Loucy (cell line): ENCODE data around the gene SCYGR8.

Source experiments
- H2AFZ ChIP-seq: fragments of 200-600 bp; sonication (generic); 2 replicates; pipeline ENCODE4 v1.6.0; 2016; ENCODE audit warnings: antibody characterized with exemption, mild to moderate bottlenecking, low read length, moderate library complexity
- H3F3A ChIP-seq: fragments of 200-600 bp; 2 replicates; pipeline ENCODE4 v1.6.0; 2016; ENCODE audit warnings: antibody characterized with exemption, low read depth, mild to moderate bottlenecking
- H3K27me3 ChIP-seq: fragments of 200-600 bp; sonication (generic); 2 replicates; pipeline ENCODE4 v1.6.1; 2014; ENCODE audit warnings: low read length, mild to moderate bottlenecking; ENCODE audit not compliant: insufficient read depth, poor library complexity, severe bottlenecking
- H3K36me3 ChIP-seq: fragments of 200-600 bp; sonication (generic); 2 replicates; pipeline ENCODE4 v1.6.1; 2016; ENCODE audit warnings: low read length; ENCODE audit not compliant: insufficient read depth
- H3K4me1 ChIP-seq: fragments of 200-600 bp; sonication (generic); 2 replicates; pipeline ENCODE4 v1.5.1; 2014; ENCODE audit warnings: low read length, mild to moderate bottlenecking; ENCODE audit not compliant: insufficient read depth, poor library complexity, severe bottlenecking
- H3K4me2 ChIP-seq: fragments of 200-600 bp; sonication (generic); 2 replicates; pipeline ENCODE4 v1.6.0; 2014; ENCODE audit warnings: antibody characterized with exemption, low read length, low read depth, mild to moderate bottlenecking; ENCODE audit not compliant: poor library complexity, severe bottlenecking
- H3K4me3 ChIP-seq: fragments of 200-600 bp; sonication (generic); 2 replicates; pipeline ENCODE4 v1.5.1; 2014; ENCODE audit warnings: low read length, mild to moderate bottlenecking, mixed read lengths; ENCODE audit not compliant: poor library complexity, severe bottlenecking
- H3K79me2 ChIP-seq: fragments of 200-600 bp; sonication (generic); 2 replicates; pipeline ENCODE4 v1.6.1; 2014; ENCODE audit warnings: low read length; ENCODE audit not compliant: insufficient read depth
- H3K9ac ChIP-seq: fragments of 200-600 bp; sonication (generic); 2 replicates; pipeline ENCODE4 v1.6.0; 2014; ENCODE audit warnings: mild to moderate bottlenecking, low read depth, low read length, moderate library complexity; ENCODE audit not compliant: poor library complexity, severe bottlenecking
- H3K9me2 ChIP-seq: fragments of 200-600 bp; sonication (generic); replicated peaks from 2 replicates; pipeline ENCODE4 v1.6.1; 2016; ENCODE audit warnings: low read depth, low read length, mixed read lengths
- H3K9me3 ChIP-seq: fragments of 200-600 bp; sonication (generic); 2 replicates; pipeline ENCODE4 v1.6.1; 2014; ENCODE audit warnings: mild to moderate bottlenecking, antibody characterized with exemption, low read length, low read depth; ENCODE audit not compliant: insufficient read depth
- H4K20me1 ChIP-seq: fragments of 200-600 bp; sonication (generic); 2 replicates; pipeline ENCODE4 v1.6.0; 2014; ENCODE audit warnings: antibody characterized with exemption, low read length, mild to moderate bottlenecking; ENCODE audit not compliant: insufficient read depth, poor library complexity, severe bottlenecking
- CTCF ChIP-seq: fragments of 200-600 bp; sonication (generic); conservative IDR thresholded peaks from 2 replicates; pipeline ENCODE4 v1.5.1; 2014; ENCODE audit warnings: mild to moderate bottlenecking, antibody characterized with exemption, low read length
- EZH2phosphoT487 ChIP-seq: fragments of 200-600 bp; IDR thresholded peaks from 2 replicates; pipeline ENCODE4 v1.6.1; 2018; ENCODE audit warnings: antibody characterized with exemption, mild to moderate bottlenecking, moderate library complexity, borderline replicate concordance

SCYGR8 gene

GRCh38 chr2:227716501-227716900, 29.2 kb upstream of the SCYGR8 start:
- Histone ChIP-seq H3K4me1 (no peaks in the 10 kb centered on the region), H3K9me3 (no peaks in the 10 kb centered on the region), H3F3A (no peaks in the 10 kb centered on the region), H3K9me2 (no peaks in the 10 kb centered on the region), H4K20me1 (no peaks in the 10 kb centered on the region), H3K4me3 (no peak overlapping the region), H3K79me2 (no peaks in the 10 kb centered on the region), H3K4me2 (no peak overlapping the region), H3K9ac (no peak overlapping the region), H3K27me3 (no peaks in the 10 kb centered on the region), H2AFZ (no peak overlapping the region), H3K36me3 (no peaks in the 10 kb centered on the region)
- TF ChIP-seq CTCF, result no peak
- TF ChIP-seq EZH2phosphoT487, result no peak

- no peaks in the 10 kb centered on the region for H3K9me2 ChIP-seq
- no peaks in the 10 kb centered on the region for H3K36me3 ChIP-seq
- H4K20me1 ChIP-seq, result no peaks in the 10 kb centered on the region
- H3K27me3 ChIP-seq, result no peaks in the 10 kb centered on the region
- no peak within 1 kb of the TSS for H3K9ac ChIP-seq
- H3K9me3 ChIP-seq, result no peaks in the 10 kb centered on the region
- no peak for TF ChIP-seq CTCF
- TF ChIP-seq EZH2phosphoT487, result no peak
- H3F3A ChIP-seq, result no peaks in the 10 kb centered on the region
- no peak within 1 kb of the TSS for H2AFZ ChIP-seq
- H3K4me2 ChIP-seq, result no peak within 1 kb of the TSS
- no peaks in the 10 kb centered on the region for H3K79me2 ChIP-seq
- H3K4me1 ChIP-seq, result no peaks in the 10 kb centered on the region
- H3K4me3 ChIP-seq, result no peak within 1 kb of the TSS
Measured at GRCh38 chr2:227717687-227718567, 27.8 kb upstream of the SCYGR8 start, which contains the start of gene SLC19A3. Gene SLC19A3, minus strand, starts transcription at chr2:227718028. Its CDS starts 15,710 bp downstream, at chr2:227702318.

- Histone ChIP-seq H3F3A (no peaks in the 10 kb centered on the region), H3K4me2 (no peak overlapping the region), H3K4me3 (no peak overlapping the region), H3K9me3 (no peaks in the 10 kb centered on the region), H4K20me1 (no peaks in the 10 kb centered on the region), H3K27me3 (no peaks in the 10 kb centered on the region), H3K36me3 (no peaks in the 10 kb centered on the region), H3K9me2 (no peaks in the 10 kb centered on the region), H3K4me1 (no peaks in the 10 kb centered on the region), H3K9ac (no peak overlapping the region), H2AFZ (no peak overlapping the region), H3K79me2 (no peaks in the 10 kb centered on the region)
- TF ChIP-seq CTCF (no peak), EZH2phosphoT487 (no peak)
Measured at GRCh38 chr2:227719641-227720040, 26.1 kb upstream of the SCYGR8 start.
